ENCODE data around the gene SDK1. TPM values are rescaled to one million over a fixed set of nuclear protein-coding genes. Genes with fewer than 3 reads are reported as not detected.

Gene SDK1
- total RNA-seq, 4 donors from 2014 or later: 1.3 to 5.0 (median 2.0) TPM

- Histone ChIP-seq H3K4me3 (replicated peaks in 1 of 3) (no peak overlapping the region), H3K9me3 (no peaks in the 10 kb centered on the region), H3K27me3 (no peaks in the 10 kb centered on the region), H3K36me3 (no peaks in the 10 kb centered on the region), H3K27ac (no peak overlapping the region), H3K4me1 (no peaks in the 10 kb centered on the region)
- TF ChIP-seq, protein P1, sequence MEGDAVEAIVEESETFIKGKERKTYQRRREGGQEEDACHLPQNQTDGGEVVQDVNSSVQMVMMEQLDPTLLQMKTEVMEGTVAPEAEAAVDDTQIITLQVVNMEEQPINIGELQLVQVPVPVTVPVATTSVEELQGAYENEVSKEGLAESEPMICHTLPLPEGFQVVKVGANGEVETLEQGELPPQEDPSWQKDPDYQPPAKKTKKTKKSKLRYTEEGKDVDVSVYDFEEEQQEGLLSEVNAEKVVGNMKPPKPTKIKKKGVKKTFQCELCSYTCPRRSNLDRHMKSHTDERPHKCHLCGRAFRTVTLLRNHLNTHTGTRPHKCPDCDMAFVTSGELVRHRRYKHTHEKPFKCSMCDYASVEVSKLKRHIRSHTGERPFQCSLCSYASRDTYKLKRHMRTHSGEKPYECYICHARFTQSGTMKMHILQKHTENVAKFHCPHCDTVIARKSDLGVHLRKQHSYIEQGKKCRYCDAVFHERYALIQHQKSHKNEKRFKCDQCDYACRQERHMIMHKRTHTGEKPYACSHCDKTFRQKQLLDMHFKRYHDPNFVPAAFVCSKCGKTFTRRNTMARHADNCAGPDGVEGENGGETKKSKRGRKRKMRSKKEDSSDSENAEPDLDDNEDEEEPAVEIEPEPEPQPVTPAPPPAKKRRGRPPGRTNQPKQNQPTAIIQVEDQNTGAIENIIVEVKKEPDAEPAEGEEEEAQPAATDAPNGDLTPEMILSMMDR (IDR thresholded peaks at IDR 0.05): no peak
- no peak for TF ChIP-seq POLR2A (IDR thresholded peaks at IDR 0.05)
- 92 to 96% methylated on average over 21 of the region's 21 CpGs for WGBS, 2 donors
- intact Hi-C loops (cut with DNase I): no loop called here
- no peak for DNase-seq
These were observed 827.0 kb downstream of the SDK1 start for GRCh38 chr7:4127909-4128560.

GRCh38 chr7:4129481-4130122, 828.5 kb downstream of the SDK1 start:
- no peak overlapping the region for H3K27ac ChIP-seq
- no peaks in the 10 kb centered on the region for H3K4me1 ChIP-seq
- H3K9me3 ChIP-seq: no peaks in the 10 kb centered on the region
- TF ChIP-seq, protein P1 (IDR thresholded peaks at IDR 0.05): no peak
- TF ChIP-seq POLR2A (IDR thresholded peaks at IDR 0.05): no peak
- no peak overlapping the region for H3K4me3 ChIP-seq (replicated peaks in 1 of 3)
- no peaks in the 10 kb centered on the region for H3K27me3 ChIP-seq
- intact Hi-C loops (cut with DNase I): no loop called here
- no peaks in the 10 kb centered on the region for H3K36me3 ChIP-seq
- 90% methylated on average over 29 of the region's 29 CpGs for WGBS, 2 donors
- DNase-seq: no peak

- intact Hi-C loops (cut with DNase I): no loop called here
- no peak for TF ChIP-seq POLR2A (IDR thresholded peaks at IDR 0.05)
- TF ChIP-seq, protein P1 (IDR thresholded peaks at IDR 0.05): no peak
- WGBS, 2 donors: 73 to 78% methylated on average over 7 of the region's 7 CpGs
- Histone ChIP-seq H3K4me1 (no peaks in the 10 kb centered on the region), H3K9me3 (no peaks in the 10 kb centered on the region), H3K27ac (no peak overlapping the region), H3K36me3 (no peaks in the 10 kb centered on the region), H3K27me3 (no peaks in the 10 kb centered on the region), H3K4me3 (replicated peaks in 1 of 3) (no peak overlapping the region)
- DNase-seq: no peak
These were observed 830.0 kb downstream of the SDK1 start for GRCh38 chr7:4131063-4131462.

DNA sequence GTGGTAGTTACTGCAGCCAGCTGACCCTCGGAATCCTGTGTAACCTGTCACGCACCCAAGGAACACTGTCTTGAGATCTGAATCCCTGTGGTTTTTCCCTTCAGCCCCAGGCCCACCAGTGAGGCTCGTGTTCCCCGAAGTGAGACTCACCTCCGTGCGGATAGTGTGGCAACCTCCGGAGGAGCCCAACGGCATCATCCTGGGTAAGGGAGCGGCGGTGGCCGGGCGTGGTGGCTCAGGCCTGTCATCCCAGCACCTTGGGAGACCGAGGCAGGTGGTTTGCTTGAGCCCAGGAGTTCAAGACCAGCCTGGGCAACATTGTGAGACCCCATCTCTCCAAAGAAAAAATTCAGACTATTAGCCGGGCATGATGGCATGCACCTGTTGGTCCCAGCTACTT, 831.2 kb downstream of the SDK1 start:
- TF ChIP-seq, protein P1 (IDR thresholded peaks at IDR 0.05): no peak
- TF ChIP-seq POLR2A (IDR thresholded peaks at IDR 0.05): no peak
- Histone ChIP-seq H3K4me3 (replicated peaks in 1 of 3) (no peak overlapping the region), H3K27ac (no peak overlapping the region), H3K4me1 (no peaks in the 10 kb centered on the region), H3K27me3 (no peaks in the 10 kb centered on the region), H3K9me3 (no peaks in the 10 kb centered on the region), H3K36me3 (no peaks in the 10 kb centered on the region)
- no peak for DNase-seq
- 96 to 97% methylated on average over 14 of the region's 14 CpGs for WGBS, 2 donors
- intact Hi-C loops (cut with DNase I): no loop called here

DNA sequence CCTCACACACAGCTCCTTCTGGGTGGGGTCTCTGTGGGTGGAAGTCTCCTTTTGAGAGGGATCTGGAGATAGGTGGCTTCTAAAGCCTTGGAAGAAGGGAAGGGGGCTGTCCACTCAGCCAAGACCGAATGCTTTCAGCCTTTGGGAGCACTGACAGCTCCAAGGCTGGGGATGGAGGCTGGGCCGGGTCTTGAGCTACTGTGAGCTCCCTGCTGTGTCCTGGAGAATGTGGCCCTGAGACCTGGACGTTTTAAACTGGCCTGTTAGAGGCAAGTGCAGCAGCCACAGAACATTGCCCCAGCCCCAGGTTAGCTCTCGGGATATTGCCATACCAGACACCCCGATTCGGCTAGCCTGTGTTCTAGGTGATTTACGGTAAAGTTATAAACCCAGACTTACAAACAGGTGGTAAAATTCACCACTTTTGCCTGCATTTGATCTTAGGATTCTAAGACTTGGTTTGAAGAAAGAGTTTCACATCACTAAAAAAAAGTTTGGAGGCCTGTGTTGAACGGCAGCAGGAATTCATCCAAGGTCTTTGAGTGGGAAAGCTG, 832.5 kb downstream of the SDK1 start:
- H3K4me3 ChIP-seq (replicated peaks in 1 of 3): no peak overlapping the region
- no peaks in the 10 kb centered on the region for H3K4me1 ChIP-seq
- DNase-seq: no peak
- H3K27me3 ChIP-seq: no peaks in the 10 kb centered on the region
- intact Hi-C loops (cut with DNase I): no loop called here
- WGBS, 2 donors: 76 to 86% methylated on average over 8 of the region's 8 CpGs
- no peak overlapping the region for H3K27ac ChIP-seq
- no peaks in the 10 kb centered on the region for H3K9me3 ChIP-seq
- no peaks in the 10 kb centered on the region for H3K36me3 ChIP-seq
- TF ChIP-seq POLR2A (IDR thresholded peaks at IDR 0.05): no peak
- TF ChIP-seq, protein P1 (IDR thresholded peaks at IDR 0.05): no peak
